OCI-LY3 (cell line): ENCODE data around the gene CLIP2.

Experiments used
- EZH2phosphoT487 ChIP-seq: fragments of 200-600 bp; shearing (Covaris generic); IDR thresholded peaks from 2 replicates; pipeline ENCODE4 v1.6.1; 2018; ENCODE audit warnings: antibody characterized with exemption, mixed run types, low read depth
- TF ChIP-seq, protein P1 (sequence below): fragments of 200-600, 300-600 bp; sonication (generic); IDR thresholded peaks from 2 replicates; pipeline ENCODE4 v1.5.1; 2014; ENCODE audit warnings: antibody characterized with exemption, low read length, low read depth

DNA sequence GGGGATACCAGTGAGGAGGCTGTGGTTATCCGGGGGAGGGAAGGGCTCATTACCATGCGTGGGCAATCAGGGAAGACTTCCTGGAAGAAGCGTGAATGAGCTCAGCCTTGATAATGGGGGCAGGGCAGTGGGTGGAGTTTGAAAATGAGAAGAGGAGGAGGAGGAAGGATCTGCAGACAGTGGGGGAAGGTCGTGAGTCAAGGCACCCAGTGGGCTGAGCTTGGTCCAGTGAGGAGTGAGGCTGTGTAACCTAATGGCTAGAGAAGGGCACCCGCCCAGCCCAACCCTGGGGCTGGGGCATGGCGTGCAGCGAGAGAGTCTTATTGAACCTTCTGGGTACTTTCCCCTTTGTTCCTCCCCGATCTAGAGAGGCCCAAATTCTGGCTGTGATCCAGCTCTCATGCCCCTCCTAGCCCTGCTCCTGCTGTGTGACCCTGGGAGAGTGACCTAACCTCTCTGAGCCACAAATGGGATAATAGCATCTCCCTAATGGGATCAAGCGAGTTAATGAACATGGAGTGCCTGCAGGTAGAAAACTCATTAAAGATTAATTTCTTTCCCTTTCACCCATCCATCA is 31.5 kb downstream of the CLIP2 start:
- TF ChIP-seq, protein P1, sequence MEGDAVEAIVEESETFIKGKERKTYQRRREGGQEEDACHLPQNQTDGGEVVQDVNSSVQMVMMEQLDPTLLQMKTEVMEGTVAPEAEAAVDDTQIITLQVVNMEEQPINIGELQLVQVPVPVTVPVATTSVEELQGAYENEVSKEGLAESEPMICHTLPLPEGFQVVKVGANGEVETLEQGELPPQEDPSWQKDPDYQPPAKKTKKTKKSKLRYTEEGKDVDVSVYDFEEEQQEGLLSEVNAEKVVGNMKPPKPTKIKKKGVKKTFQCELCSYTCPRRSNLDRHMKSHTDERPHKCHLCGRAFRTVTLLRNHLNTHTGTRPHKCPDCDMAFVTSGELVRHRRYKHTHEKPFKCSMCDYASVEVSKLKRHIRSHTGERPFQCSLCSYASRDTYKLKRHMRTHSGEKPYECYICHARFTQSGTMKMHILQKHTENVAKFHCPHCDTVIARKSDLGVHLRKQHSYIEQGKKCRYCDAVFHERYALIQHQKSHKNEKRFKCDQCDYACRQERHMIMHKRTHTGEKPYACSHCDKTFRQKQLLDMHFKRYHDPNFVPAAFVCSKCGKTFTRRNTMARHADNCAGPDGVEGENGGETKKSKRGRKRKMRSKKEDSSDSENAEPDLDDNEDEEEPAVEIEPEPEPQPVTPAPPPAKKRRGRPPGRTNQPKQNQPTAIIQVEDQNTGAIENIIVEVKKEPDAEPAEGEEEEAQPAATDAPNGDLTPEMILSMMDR = no peak
- TF ChIP-seq EZH2phosphoT487 = no peak
